ENCODE results near the gene CPN2.

DNA sequence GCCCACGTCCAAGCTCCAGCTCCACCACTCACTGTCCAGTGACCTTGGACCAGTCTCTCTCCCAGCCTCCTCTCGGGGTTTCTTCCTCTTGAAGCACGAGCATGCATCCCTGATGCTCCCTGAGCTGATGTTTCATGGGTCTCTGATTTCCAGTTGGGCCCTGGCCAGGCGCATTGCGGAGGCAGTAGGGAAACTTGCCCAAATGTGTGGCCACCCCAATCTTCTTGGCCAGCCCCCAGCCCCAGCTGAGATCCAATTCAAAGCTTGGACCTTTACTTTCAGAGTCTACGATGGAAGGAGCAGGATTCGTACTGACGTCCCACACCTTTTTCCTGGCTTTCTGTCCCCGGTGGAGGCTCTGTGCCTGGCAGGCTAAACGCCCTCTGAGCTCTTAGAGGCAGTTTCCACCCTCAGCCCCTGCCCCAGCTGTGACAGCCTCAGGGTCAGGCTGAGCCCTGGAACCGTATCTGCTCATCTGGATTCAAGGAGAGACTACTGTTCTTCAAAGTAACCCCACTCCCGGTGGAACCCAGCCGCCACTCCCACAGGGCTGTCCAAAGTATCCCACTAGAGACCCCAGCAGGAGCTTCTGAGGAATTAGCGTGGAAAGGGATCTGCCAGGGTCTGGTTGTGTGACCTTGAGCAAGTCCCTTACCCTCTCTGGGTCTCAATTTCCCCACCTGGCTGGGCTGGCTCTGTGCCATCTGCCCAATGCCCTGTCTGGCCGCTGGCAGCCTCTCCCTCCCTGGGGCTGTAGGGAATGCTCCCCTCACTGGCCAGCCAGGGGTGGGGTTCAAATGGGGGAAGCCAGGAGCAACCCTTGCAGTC lies 37.4 kb downstream of the CPN2 start:
- no peak for TF ChIP-seq JUN (IDR thresholded peaks at IDR 0.05; ENCODE audit: borderline replicate concordance, insufficient read depth, insufficient read length, low read depth)
- TF ChIP-seq POLR2AphosphoS5 (IDR thresholded peaks at IDR 0.05; ENCODE audit: insufficient read depth, low read depth, low read length): no peak

Data from endothelial cell of umbilical vein (primary cell).